ENCODE results near the gene WRAP73. TPM values are rescaled to one million over a fixed set of nuclear protein-coding genes. Genes with fewer than 3 reads are reported as not detected.
A peak's percentile ranks its signal among the peaks of the same experiment; 100 is the strongest.

The WRAP73 gene
- total RNA-seq, 2 donors from 2014 or later = 6.8 to 11.4 TPM

GRCh38 chr1:3651026-3651929 is 1.4 kb upstream of the WRAP73 start:
- DNase-seq (ENCODE audit: low spot score) = no peak
- Histone ChIP-seq H3K27me3 (peaks cover 15 to 16% of the 10 kb centered on the region in 2 donors), H3K9me3 (no peaks in the 10 kb centered on the region), H3K27ac (no peak overlapping the region), H3K36me3 (peaks cover 10% of the 10 kb centered on the region), H3K4me3 (peak overlapping the region in 1 of 2 donors; percentile 71), H3K4me1 (peaks cover 0 to 41% of the 10 kb centered on the region in 2 donors)
- TF ChIP-seq CTCF (IDR thresholded peaks at IDR 0.05) = no peak

GRCh38 chr1:3650248-3651025 is 534 bp upstream of the WRAP73 start:
- no peak overlapping the region for H3K27ac ChIP-seq
- H3K9me3 ChIP-seq = no peaks in the 10 kb centered on the region
- H3K4me3 ChIP-seq = peak overlapping the region in 1 of 2 donors; percentile 71
- H3K27me3 ChIP-seq = peaks cover 15 to 16% of the 10 kb centered on the region in 2 donors
- H3K36me3 ChIP-seq = peaks cover 17% of the 10 kb centered on the region
- peak in 1 of 2 donors; percentile 4 for TF ChIP-seq CTCF (IDR thresholded peaks at IDR 0.05)
- H3K4me1 ChIP-seq = peaks cover 0 to 41% of the 10 kb centered on the region in 2 donors
- DNase-seq (ENCODE audit: low spot score) = no peak

GRCh38 chr1:3646596-3646995 is 3.3 kb downstream of the WRAP73 start:
- TF ChIP-seq CTCF (IDR thresholded peaks at IDR 0.05) = no peak
- no peak overlapping the region for H3K27ac ChIP-seq
- DNase-seq (ENCODE audit: low spot score) = no peak

GRCh38 chr1:3645666-3646355 is 4.1 kb downstream of the WRAP73 start:
- no peak overlapping the region for H3K27ac ChIP-seq
- H3K4me1 ChIP-seq = peaks cover 0 to 20% of the 10 kb centered on the region in 2 donors
- H3K27me3 ChIP-seq = peaks cover 4% of the 10 kb centered on the region in 2 donors
- no peak overlapping the region for H3K4me3 ChIP-seq
- no peak for DNase-seq (ENCODE audit: low spot score)
- no peaks in the 10 kb centered on the region for H3K9me3 ChIP-seq
- no peak for TF ChIP-seq CTCF (IDR thresholded peaks at IDR 0.05)
- peaks cover 22% of the 10 kb centered on the region for H3K36me3 ChIP-seq

More at GRCh38 chr1:3646596-3646995, 3.3 kb downstream of the WRAP73 start:
- Histone ChIP-seq H3K36me3 (peaks cover 22% of the 10 kb centered on the region), H3K4me3 (no peak overlapping the region), H3K9me3 (no peaks in the 10 kb centered on the region), H3K27me3 (peaks cover 11 to 12% of the 10 kb centered on the region in 2 donors), H3K4me1 (peaks cover 0 to 28% of the 10 kb centered on the region in 2 donors)

GRCh38 chr1:3645247-3645646 is 4.7 kb downstream of the WRAP73 start:
- Histone ChIP-seq H3K9me3 (no peaks in the 10 kb centered on the region), H3K27me3 (no peaks in the 10 kb centered on the region), H3K4me1 (peaks cover 0 to 15% of the 10 kb centered on the region in 2 donors), H3K4me3 (no peak overlapping the region), H3K27ac (no peak overlapping the region), H3K36me3 (peaks cover 22% of the 10 kb centered on the region)
- DNase-seq (ENCODE audit: low spot score) = no peak
- no peak for TF ChIP-seq CTCF (IDR thresholded peaks at IDR 0.05)
